Measurements from ENCODE around the gene SRXN1.

DNA sequence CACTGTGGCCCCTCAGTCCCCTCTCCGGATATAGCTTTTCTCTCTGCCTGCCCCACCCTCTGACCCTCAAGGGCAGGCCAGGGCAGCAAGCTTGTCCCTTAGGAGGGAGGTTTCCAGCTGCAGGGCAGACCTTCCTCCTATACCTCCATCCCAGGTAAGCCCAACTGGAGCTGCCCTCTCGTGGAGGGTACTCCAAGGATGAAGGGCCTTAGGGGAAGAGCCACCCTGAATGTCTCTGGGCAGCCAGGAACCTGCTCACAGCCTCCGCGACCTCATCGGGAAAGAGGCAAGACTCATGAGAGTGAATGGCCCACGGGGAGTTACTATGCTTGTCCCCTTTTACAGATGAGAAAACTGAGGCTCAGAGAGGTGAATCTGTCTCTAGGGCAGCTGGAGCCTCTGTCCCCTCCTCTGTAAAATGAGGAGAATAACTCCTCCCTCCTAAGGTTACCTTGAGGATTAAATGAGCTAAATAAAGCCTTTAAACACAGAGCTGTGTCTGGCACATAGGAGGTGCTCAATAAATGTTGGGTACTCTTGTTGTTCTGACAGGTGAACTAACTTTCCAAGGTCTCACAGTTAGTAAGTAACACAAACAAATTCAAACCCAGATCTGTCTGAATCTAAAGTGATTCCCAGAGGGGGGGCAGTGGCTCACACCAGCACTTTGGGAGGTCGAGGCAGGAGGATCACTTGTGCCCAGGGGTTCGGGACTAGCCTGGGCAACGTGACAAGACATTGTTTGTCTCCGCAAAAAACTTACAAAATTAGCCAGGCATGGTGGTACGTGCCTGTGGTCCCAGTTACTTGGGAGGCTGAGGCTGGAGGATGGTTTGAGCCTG is 12.1 kb downstream of the SRXN1 start:
- TF ChIP-seq POLR2A (IDR thresholded peaks at IDR 0.05; ENCODE audit: low read depth, low read length), result no peak
- TF ChIP-seq, protein P1, sequence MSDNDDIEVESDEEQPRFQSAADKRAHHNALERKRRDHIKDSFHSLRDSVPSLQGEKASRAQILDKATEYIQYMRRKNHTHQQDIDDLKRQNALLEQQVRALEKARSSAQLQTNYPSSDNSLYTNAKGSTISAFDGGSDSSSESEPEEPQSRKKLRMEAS (IDR thresholded peaks at IDR 0.05; ENCODE audit: insufficient read depth, insufficient read length), result no peak
- TF ChIP-seq, protein P2, sequence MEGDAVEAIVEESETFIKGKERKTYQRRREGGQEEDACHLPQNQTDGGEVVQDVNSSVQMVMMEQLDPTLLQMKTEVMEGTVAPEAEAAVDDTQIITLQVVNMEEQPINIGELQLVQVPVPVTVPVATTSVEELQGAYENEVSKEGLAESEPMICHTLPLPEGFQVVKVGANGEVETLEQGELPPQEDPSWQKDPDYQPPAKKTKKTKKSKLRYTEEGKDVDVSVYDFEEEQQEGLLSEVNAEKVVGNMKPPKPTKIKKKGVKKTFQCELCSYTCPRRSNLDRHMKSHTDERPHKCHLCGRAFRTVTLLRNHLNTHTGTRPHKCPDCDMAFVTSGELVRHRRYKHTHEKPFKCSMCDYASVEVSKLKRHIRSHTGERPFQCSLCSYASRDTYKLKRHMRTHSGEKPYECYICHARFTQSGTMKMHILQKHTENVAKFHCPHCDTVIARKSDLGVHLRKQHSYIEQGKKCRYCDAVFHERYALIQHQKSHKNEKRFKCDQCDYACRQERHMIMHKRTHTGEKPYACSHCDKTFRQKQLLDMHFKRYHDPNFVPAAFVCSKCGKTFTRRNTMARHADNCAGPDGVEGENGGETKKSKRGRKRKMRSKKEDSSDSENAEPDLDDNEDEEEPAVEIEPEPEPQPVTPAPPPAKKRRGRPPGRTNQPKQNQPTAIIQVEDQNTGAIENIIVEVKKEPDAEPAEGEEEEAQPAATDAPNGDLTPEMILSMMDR (IDR thresholded peaks at IDR 0.05; ENCODE audit: extremely low read depth in 1 of 2, insufficient read depth in 1 of 2, low read depth in 1 of 2, low read length in 2 of 2), result no peak
- no peak for TF ChIP-seq JUN (IDR thresholded peaks at IDR 0.05; ENCODE audit: borderline replicate concordance, insufficient read depth, insufficient read length, low read depth)
